ENCODE results near the gene TRNT1.

The TRNT1 gene

DNA sequence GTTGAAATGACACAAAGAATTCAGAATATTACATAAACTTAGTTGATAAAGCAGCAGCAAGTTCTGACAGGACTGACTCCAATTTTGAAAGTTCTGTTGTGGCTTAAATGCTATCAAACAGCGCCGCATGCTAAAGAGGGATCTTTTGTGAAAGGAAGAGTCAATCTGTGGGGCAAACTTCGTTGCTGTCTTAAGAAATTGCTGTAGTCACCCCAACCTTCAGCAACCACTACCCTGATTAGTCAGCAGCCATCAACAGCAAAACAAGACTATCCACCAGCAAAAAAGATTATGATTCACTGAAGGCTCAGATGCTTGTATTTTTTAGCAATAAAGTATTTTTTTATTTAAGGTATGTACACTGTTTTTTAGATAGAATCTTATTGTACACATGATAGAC lies 38.5 kb downstream of the TRNT1 start:
- no peak for DNase-seq (ENCODE audit: extremely low spot score)
- POLR2A ChIA-PET, result no interaction called here
- CTCF ChIA-PET, result no interaction called here
- no peak for TF ChIP-seq ARNT (IDR thresholded peaks at IDR 0.05)
- no peak for TF ChIP-seq FOXA1 (IDR thresholded peaks at IDR 0.05)

DNA sequence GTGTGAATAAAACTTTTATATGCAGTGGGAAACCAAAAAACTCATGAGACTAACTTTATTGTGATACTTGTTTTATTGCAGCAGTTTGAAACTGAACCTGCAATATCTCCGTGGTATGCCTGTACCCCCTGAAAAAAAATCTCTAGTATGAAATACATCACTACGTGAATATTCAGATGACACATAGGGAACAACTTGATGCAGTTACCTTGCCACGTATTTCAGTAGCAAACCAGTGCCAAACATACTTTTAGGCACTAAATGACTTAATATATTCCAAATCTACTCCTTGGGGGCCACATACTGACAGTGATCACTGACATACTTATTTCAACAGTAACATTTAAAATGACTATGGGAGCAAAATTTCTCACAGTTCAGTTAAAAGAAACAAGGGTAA lies 38.9 kb downstream of the TRNT1 start:
- CTCF ChIA-PET, result no interaction called here
- TF ChIP-seq, protein P1, sequence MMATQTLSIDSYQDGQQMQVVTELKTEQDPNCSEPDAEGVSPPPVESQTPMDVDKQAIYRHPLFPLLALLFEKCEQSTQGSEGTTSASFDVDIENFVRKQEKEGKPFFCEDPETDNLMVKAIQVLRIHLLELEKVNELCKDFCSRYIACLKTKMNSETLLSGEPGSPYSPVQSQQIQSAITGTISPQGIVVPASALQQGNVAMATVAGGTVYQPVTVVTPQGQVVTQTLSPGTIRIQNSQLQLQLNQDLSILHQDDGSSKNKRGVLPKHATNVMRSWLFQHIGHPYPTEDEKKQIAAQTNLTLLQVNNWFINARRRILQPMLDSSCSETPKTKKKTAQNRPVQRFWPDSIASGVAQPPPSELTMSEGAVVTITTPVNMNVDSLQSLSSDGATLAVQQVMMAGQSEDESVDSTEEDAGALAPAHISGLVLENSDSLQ (IDR thresholded peaks at IDR 0.05), result no peak
- no peak for TF ChIP-seq LEF1 (IDR thresholded peaks at IDR 0.05; ENCODE audit: borderline replicate concordance)
- TF ChIP-seq HDGF (IDR thresholded peaks at IDR 0.05; ENCODE audit: borderline replicate concordance), result no peak
- no peak for TF ChIP-seq TARDBP (IDR thresholded peaks at IDR 0.05)
- TF ChIP-seq NFRKB (IDR thresholded peaks at IDR 0.05), result no peak
- no peak for TF ChIP-seq ARNT (IDR thresholded peaks at IDR 0.05)
- TF ChIP-seq ZNF384 (IDR thresholded peaks at IDR 0.05), result no peak
- no peak for TF ChIP-seq SUZ12 (IDR thresholded peaks at IDR 0.05)
- DNase-seq (ENCODE audit: extremely low spot score), result no peak
- POLR2A ChIA-PET, result no interaction called here

DNA sequence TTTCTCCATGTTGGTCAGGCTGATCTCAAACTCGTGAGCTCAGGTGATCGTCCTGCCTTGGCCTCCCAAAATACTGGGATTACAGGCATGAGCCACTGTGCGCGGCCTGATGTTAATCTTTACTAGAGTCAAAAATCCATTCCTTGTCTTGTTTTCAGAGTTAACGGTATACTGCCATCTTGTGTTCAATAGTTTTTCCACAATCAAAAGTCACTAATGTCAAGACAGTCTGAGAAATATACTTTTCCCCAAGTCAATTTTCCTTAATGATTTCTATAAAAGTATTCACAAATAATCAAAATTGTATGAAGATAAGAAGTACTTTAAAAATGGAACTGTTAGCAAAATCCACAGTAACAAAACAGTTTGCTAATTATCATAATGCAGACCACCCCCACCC lies 44.3 kb downstream of the TRNT1 start:
- TF ChIP-seq BHLHE40 (IDR thresholded peaks at IDR 0.05; ENCODE audit: borderline replicate concordance) (no peak), FOXA1 (IDR thresholded peaks at IDR 0.05) (no peak), ARNT (IDR thresholded peaks at IDR 0.05) (no peak), SP1 (IDR thresholded peaks at IDR 0.05) (no peak), HDGF (IDR thresholded peaks at IDR 0.05; ENCODE audit: borderline replicate concordance) (no peak), CTBP1 (IDR thresholded peaks at IDR 0.05; ENCODE audit: borderline replicate concordance) (no peak), NFRKB (IDR thresholded peaks at IDR 0.05) (no peak), FOXK2 (IDR thresholded peaks at IDR 0.05) (no peak), L3MBTL2 (conservative IDR thresholded peaks at IDR 0.05) (no peak), LEF1 (IDR thresholded peaks at IDR 0.05; ENCODE audit: borderline replicate concordance) (no peak), FOXM1 (IDR thresholded peaks at IDR 0.05; ENCODE audit: borderline replicate concordance) (no peak), TARDBP (IDR thresholded peaks at IDR 0.05) (no peak), SUZ12 (IDR thresholded peaks at IDR 0.05) (no peak), ELF4 (IDR thresholded peaks at IDR 0.05) (no peak), ZNF384 (IDR thresholded peaks at IDR 0.05) (no peak)
- TF ChIP-seq, protein P1 (IDR thresholded peaks at IDR 0.05), result no peak
- DNase-seq (ENCODE audit: extremely low spot score), result no peak
- POLR2A ChIA-PET, result no interaction called here
- CTCF ChIA-PET, result no interaction called here

DNA sequence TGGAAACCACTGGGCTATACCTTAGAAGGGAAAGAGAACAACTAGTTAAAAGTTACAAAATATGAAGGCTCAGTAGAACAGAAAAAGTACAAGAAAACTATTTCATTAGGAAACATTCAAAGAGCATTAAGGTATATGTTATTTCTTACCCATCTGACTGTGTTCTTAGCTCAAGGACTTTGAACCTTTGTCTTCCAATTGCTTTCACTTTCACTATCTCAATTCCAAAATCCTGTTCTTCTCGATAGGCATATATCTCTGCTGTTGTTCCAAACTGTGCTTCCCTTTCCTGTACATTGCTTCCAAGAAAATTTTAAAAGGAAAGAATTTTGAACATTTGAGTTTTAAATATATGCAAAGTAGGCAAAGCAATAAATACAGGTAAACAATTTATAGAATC lies 45.9 kb downstream of the TRNT1 start:
- ChIA-PET POLR2A (no interaction called here), CTCF (no interaction called here)
- no peak for DNase-seq (ENCODE audit: extremely low spot score)
- TF ChIP-seq ELF4 (IDR thresholded peaks at IDR 0.05), result no peak
- no peak for TF ChIP-seq ZNF384 (IDR thresholded peaks at IDR 0.05)
- TF ChIP-seq LEF1 (IDR thresholded peaks at IDR 0.05; ENCODE audit: borderline replicate concordance), result no peak
- TF ChIP-seq BHLHE40 (IDR thresholded peaks at IDR 0.05; ENCODE audit: borderline replicate concordance), result no peak
- TF ChIP-seq L3MBTL2 (conservative IDR thresholded peaks at IDR 0.05), result no peak
- TF ChIP-seq ARNT (IDR thresholded peaks at IDR 0.05), result no peak
- TF ChIP-seq FOXA1 (IDR thresholded peaks at IDR 0.05), result no peak
- TF ChIP-seq, protein P1 (IDR thresholded peaks at IDR 0.05), result no peak

DNA sequence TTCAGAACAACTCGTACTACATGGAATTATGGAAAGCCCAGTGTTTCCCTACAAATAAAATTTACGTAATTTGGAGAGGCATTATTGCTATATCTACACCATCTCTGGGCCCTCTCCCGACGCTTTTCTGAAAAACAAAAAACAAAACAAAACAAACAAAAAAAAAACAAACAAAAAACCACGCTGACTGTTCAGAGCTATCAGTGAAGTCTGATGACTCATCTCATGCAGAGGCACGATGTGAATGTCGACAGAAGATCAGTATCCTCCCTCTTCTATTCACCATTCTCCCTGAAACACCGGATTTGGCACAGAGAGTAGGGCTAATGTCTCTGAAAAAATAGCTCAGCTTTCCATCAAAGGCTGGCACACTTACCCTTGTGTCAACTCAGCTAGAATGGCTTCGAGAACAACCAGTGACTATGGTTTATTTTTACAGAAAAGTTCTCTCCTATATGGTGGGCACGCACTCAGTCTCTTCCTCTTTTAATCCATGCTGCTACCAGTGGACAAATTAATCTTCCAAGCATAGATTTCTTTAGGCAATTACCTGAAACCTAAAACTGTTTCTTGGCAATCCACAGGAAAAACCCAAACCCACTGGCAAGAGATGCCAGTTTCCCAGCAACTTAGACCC lies 51.2 kb downstream of the TRNT1 start:
- ChIA-PET CTCF (no interaction called here), POLR2A (no interaction called here)
- TF ChIP-seq L3MBTL2 (conservative IDR thresholded peaks at IDR 0.05) (no peak), HDGF (IDR thresholded peaks at IDR 0.05; ENCODE audit: borderline replicate concordance) (no peak), SP1 (IDR thresholded peaks at IDR 0.05) (no peak), BHLHE40 (IDR thresholded peaks at IDR 0.05; ENCODE audit: borderline replicate concordance) (no peak), FOXA1 (IDR thresholded peaks at IDR 0.05) (no peak), SUZ12 (IDR thresholded peaks at IDR 0.05) (no peak), CTBP1 (IDR thresholded peaks at IDR 0.05; ENCODE audit: borderline replicate concordance) (no peak), ELF4 (IDR thresholded peaks at IDR 0.05) (no peak)
- TF ChIP-seq, protein P1 (IDR thresholded peaks at IDR 0.05), result no peak
- DNase-seq (ENCODE audit: extremely low spot score), result no peak

DNA sequence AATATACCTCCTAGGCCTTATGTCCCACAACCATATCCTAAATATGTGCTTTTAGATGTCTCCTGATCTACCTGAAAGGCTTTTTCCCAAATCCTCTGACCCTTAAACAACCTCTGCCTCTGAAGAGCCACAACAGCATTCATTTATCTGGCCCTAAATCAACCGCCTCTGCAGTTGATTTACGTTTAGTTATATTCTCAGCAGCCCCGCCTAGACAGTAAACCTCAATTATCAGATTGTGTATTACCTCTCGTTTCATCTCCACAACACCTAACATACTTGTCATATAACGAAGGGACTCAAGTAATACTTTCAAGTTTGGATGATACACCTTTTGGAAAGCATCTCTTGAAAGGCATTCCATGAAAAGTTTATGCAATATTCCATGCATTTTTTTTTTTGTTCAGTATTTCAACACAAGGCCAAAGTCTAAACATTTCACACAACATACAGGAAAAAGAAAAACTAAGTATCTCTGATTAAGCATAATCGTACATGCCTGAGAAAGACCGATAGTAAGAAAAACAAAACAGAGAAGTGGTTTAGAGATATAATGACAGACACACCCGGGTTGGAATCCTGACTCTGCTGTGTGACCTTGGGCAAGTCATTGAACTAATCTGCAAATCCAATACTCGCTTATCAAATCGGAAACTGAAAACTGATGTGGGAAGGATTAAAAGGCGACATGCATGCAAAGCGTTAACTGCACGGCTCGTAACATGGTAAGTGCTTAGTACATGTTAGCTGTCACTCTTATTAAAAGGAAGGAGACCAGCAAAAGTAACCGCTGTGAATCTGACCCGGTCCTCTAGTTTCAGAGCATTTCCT lies 52.0 kb downstream of the TRNT1 start:
- POLR2A ChIA-PET, result no interaction called here
- no peak for TF ChIP-seq SP1 (IDR thresholded peaks at IDR 0.05)
- TF ChIP-seq, protein P1 (IDR thresholded peaks at IDR 0.05), result peak; percentile 19; the same call in 1 of the 2 replicates

More for the DNA sequence above, 52.0 kb downstream of the TRNT1 start:
- no peak for DNase-seq (ENCODE audit: extremely low spot score)
- CTCF ChIA-PET, result no interaction called here

Data from HEK293T (cell line).